T-helper 9 cell (primary cell): Measurements from ENCODE around the gene ANP32A.

Experiments used
- DNase-seq: peaks from one replicate; pipeline ENCODE4 v3.0.0-alpha.2; 2020

The ANP32A gene

DNA sequence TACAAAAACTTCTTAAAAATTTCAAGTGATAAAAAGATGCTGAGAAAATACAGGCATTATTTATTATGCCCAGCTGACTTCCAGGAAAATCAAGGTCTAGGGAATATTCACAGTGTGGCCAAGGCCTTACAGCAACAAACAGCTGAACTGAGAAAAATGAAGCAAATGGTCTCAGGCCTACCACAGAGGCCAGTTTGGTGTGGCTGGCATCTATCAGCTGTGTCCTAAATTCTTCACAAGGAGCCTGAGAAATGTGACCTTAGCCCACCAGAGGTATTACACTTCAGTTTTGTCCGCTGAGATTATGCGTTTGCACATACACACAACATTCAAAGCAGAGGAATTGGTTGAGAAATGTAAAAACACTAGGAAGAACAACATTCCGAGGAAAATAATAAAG is 77.4 kb downstream of the ANP32A start:
- DNase-seq = no peak

DNA sequence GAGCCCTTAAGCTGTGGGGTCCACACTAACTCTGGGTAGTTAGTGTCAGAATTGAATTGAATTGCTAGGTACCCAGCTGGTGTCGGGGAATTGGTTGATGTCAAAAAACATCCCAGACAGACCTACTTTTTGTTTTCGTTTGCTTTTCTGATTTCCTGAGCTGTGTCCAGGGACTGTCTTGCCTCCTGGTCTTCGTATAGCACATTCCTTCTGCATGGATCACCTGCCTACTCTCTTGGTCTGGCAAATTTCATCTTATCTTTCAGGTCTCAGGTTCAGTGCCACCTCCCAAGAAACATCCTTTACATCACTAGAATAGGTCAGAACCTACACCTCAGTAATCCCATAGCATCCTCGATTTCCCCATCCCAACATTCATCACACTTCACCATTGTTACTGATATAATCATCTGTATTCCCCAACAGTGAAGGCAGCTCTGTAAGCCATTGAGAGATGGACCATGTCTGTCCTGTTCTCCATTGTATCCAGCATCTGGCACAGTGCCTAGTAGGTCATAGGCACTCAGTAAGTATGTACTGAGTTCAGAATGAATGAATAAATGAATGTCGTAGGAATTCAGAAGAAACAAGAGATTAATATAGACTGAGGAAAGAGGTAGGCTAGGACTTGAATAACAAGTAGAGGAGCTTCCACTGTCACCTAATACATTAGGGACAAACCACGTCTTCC is 81.2 kb downstream of the ANP32A start:
- DNase-seq = no peak

GRCh38 chr15:68735610-68736009 is 85.1 kb downstream of the ANP32A start:
- no peak for DNase-seq

DNA sequence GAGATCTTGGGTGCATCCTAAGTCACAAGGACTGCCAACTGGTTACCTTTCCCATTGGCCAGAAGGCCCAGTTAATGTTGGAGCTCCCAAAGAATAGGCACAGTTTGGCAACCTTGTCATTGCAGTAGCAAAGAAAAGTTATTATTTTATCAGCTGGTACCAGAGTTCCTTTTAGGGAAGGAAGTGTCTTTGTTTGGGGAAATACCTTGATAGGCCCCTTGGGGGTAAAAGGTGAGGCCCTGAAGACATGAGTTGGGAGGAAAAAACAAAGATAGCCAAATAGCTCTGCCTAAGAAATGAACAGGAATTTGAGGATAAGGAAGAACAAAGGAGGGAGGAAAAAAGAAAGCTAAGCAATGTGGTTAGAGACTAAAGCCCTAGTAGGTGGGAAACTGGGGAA is 85.8 kb downstream of the ANP32A start:
- DNase-seq = no peak

GRCh38 chr15:68734352-68734751 is 86.3 kb downstream of the ANP32A start:
- DNase-seq = no peak

- no peak for DNase-seq
Measured at GRCh38 chr15:68733666-68734065, 87.0 kb downstream of the ANP32A start.

- no peak for DNase-seq
Measured at GRCh38 chr15:68732451-68732850, 88.2 kb downstream of the ANP32A start.

- no peak for DNase-seq
Measured at GRCh38 chr15:68730976-68731897, 89.5 kb downstream of the ANP32A start.

DNA sequence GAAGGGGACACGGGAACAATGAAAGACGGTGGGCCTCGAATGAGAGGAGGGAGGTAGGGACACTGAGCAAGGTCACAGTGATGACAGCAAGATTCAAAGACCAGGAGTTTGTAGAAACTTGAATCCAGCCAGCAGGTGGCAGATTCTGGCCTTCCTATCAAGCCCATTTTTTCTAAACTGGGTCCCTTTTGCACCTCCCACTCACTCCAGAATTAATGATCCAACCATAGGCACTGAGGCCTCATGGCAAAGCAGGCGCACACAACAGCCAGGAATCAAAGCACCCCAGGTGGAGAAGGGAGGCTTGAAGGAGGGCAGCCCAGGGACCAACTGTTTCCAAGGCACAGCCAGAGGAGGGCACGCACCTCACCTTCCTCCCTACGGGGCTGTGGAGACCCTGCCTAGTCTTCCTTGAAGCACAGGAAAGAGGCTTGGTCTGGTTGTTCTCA is 90.2 kb downstream of the ANP32A start:
- DNase-seq = peak; percentile 3

- DNase-seq = no peak
Measured at GRCh38 chr15:68729789-68730411, 90.8 kb downstream of the ANP32A start.
